Activated CD8-positive, alpha-beta memory T cell treated with anti-CD3 and anti-CD28 coated beads for 4 hours (primary cell): ENCODE results near the gene RPRD1B.
A peak's percentile ranks its signal among the peaks of the same experiment; 100 is the strongest.

Source experiments
- DNase-seq, 2 donors: peaks; one replicate each; pipeline ENCODE4 v3.0.0-alpha.2; 2020; ENCODE audit warnings: low read depth in 2 of 2

The RPRD1B gene

GRCh38 chr20:38036366-38036765 lies 2.8 kb downstream of the RPRD1B start:
- no peak for DNase-seq

GRCh38 chr20:38040276-38040675 lies 6.7 kb downstream of the RPRD1B start:
- no peak for DNase-seq

DNA sequence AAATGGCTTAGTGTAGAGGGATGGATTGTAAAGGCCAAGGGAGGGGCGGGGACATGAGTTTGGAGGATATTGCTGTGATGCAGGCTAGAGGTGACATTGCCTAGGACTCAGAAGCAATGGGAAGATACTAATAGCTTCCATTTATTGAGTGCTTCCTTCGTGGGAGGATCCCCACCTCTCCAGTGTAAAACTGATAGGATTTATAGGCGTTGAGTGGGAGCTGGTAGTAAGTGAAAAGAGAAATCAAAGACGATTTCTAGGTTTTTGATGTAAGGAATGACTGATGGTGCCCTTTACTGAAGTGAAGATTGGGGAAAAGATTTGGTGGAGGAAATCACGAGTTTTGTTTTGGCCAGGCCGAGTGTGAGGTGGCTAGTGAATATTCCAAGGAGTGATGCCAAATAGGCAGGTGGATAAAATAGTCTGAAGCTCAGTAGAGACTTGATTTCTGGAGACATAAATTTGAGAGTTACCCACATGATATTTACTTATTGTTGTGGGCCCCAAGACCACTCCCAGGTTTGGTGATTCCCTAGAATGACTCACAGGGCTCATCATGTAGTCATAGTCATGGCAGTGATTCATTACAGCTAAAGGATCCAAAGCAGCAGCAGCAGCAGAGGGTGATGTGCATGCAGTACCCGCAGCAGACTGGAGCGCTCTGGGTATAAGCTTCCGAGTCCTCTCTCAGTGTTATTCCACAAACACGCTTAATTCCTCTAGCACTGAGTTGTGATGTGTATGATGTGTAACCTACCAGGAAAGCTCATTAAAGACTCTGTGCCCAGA lies 10.2 kb downstream of the RPRD1B start:
- no peak for DNase-seq

DNA sequence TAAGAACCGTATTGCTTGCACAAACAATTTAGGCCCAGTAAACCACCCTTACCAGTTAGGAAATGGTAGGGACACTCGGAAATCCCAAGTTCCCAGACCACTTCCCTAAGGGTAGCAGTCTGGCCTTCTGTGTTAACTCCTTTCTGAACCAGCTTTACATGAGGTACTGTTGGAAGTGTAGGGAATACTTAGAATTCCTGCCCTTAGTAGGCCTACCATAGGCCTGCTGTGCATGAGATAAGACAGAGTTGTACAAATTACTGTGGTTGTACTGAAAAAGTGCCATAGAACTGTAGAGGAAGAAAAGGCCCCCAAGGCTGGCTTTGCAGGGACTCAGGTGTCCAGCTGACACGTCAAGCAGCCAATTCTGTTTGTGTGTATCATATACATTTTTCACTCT lies 11.1 kb downstream of the RPRD1B start:
- no peak for DNase-seq

DNA sequence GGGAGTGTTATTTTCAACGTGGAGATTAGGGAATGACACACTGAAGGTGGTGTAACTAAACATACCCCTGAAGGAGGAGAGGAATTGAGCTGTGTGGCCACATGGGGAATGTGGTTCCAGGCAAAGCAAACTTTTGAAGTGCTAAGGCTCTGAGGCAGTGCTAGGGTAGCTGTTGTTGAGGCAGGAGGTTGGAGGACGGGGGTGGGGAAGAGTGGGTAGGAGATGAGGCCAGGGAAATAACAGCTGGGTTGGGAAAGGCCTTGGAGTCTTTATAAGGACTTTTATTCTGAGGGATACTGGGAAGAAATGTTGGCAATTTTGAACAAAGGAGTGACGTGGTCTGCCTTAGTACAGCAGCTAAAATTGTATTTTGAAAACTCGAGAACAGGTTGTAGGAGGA lies 13.0 kb downstream of the RPRD1B start:
- no peak for DNase-seq

- DNase-seq, result no peak
Observed at GRCh38 chr20:38049800-38050199, 16.3 kb downstream of the RPRD1B start.

- DNase-seq, result no peak
Observed at GRCh38 chr20:38050686-38051085, 17.1 kb downstream of the RPRD1B start.

DNA sequence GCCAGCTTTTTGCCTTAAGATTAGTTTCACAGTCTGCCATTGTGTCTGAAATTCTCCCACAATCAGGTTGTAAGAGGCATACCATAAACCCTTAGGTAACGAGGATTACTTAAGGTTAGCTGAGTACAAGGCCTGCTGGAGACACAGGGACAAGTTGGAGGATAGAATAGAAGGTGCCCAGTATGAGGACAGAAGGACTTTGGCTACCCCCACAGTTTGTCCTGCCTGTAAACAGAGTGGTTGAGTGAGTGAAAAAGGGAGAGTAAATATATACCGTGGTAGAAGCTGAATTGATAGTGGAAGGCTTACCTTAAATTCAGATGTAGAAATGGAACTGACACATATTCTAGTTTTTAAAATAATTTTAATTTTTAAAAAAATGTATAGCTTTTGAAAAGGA lies 19.3 kb downstream of the RPRD1B start:
- no peak for DNase-seq

- DNase-seq, result no peak
Observed at GRCh38 chr20:38054647-38055046, 21.1 kb downstream of the RPRD1B start.

- DNase-seq, result no peak
Observed at GRCh38 chr20:38055294-38055693, 21.7 kb downstream of the RPRD1B start.

DNA sequence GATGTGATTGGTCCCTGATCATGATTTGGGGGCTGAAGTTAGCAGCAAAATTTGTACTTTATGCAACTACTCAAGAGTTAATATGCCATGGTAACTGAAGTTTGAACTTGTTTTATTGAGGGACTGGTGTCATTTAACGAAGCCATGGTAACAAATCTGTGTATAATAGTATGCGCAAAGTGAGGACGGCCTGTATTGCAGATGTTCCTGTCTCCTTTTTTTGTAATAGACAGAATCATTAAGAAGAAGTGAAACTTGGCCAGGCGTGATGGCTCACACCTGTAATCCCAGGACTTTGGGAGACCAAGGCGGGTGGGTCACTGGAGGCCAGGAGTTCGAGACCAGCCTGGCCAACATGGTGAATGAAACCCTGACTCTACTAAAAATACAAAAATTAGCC lies 22.3 kb downstream of the RPRD1B start:
- no peak for DNase-seq

DNA sequence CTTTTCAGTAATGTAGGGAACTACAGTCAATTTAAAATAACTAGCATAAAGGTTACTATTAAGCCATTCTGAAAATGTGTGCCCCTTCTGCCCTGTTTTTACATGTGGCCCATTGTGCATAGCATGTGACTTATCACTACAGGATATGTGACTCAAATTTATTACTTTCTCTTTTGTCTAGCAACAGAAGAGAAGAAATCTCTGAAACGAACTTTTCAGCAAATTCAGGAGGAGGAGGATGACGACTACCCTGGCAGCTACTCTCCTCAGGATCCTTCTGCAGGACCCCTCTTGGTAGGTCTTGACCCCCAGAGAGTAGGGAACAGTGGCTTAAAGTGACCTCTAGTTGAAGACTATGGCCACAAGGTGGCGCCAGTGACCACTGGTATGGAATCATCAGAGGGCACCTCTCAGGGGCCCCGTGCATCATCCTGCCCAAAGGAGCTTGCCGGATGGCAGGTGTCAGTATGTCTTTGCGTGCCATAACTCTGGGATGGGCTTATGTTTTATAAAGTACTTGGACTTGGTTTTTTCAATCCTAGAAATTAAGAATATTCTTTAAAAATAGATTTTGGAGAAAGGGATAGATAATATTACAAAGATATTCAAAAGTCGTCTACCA lies 23.9 kb downstream of the RPRD1B start:
- peak; percentile 50 to 58 for DNase-seq

GRCh38 chr20:38059832-38060231 lies 26.3 kb downstream of the RPRD1B start:
- no peak for DNase-seq

- DNase-seq, result no peak
Observed at GRCh38 chr20:38060536-38060935, 27.0 kb downstream of the RPRD1B start.

DNA sequence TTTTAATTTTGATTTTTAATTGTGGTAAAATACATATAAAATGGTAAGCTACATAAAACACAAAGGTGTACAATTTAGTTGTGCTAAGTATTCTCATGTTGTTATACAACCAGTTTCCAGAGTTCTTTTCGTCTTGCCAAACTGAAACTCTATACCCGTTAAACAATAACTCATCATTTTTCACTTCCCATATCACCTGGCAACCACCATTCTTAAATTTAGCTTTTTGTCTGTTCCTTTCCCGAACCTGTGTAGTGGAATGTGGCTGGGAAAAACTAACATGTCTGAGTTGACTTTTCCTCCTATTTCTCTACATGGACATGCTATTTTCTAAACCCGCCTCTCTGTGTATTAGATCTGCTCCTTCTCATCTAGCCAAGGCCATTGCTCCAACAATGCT lies 27.6 kb downstream of the RPRD1B start:
- DNase-seq, result no peak

DNA sequence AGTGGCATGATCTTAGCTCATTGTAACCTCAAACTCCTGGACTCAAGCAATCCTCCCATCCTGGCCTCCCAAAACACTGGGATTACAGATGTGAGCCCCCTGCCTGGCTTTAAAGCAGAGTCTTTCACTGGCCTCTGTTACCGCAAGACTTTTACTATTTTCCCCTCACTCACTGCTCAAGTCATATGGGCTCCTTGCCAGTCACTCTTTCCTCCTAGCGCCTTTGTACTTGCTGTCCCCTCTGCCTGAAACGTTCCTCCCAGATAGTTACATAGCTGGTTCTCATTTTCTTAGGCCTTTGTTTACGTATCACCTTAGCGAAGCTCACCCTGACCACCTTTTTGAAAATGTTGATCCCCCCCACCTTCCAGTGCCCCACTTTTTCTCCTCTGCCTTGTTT lies 29.3 kb downstream of the RPRD1B start:
- DNase-seq, result no peak

GRCh38 chr20:38063911-38064530 lies 30.5 kb downstream of the RPRD1B start:
- DNase-seq, result no peak

GRCh38 chr20:38065764-38066375 lies 32.3 kb downstream of the RPRD1B start:
- no peak for DNase-seq

DNA sequence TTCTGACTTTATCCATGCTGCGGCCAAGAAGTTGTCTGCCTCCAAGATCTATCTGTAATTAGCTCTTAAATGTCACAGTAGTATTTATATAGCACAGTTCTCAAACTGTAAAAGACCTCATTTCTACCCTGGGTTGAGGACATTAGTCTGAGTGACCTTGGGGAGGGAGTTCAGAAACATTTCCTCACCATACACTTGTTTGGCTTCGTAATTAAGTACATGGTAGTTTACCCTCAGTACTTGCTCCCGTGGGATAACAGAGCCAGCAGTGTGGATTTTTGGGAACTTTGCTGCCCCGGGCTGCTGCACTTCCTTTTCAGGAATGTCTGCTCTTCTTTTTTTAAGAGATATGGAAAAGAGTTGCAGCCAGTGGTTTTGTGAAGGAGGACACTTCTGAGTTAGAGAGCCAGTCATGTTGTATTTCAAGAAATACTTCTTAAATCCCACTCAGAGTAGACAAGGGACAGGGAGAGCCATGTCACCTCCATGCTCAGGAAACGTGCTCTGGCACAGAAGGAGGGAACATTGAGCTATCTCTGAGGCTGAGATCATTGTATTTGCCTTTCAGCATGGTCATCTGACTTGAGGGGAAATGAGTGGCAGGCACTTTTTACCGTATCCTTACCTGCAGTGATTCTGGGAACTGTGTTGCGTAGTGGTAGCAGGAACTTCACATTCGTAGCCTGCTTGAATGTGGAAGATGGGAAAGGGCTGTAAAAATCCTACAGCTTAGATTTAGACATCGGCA lies 33.6 kb downstream of the RPRD1B start:
- DNase-seq, result no peak

- DNase-seq, result no peak
Observed at GRCh38 chr20:38067717-38068365, 34.3 kb downstream of the RPRD1B start.

DNA sequence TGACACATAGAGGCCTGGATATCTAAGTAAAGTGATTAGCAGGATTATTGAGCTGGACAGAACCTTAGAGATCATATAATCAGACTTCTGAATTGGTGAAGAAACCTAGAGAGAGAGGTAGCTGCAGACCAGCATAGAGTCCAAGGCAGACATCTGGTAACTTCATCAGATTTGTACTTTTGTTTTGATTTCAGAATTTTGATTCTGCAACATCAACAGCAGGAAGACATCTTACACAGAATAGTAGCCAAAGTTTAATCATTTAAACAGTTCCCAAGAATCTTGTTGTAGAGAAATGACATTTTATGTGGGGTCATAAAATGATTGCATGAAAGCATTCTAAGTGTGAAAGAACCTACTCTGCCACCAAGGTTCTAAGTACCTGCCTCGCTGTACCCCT lies 39.4 kb downstream of the RPRD1B start:
- no peak for DNase-seq
